ENCODE measurements around the gene CGB3.
"Not testable (repeated sequence)": the region's sequence is repeated elsewhere in the genome, so short reads cannot be mapped to it uniquely, and the experiment has no call there.

Gene CGB3

DNA sequence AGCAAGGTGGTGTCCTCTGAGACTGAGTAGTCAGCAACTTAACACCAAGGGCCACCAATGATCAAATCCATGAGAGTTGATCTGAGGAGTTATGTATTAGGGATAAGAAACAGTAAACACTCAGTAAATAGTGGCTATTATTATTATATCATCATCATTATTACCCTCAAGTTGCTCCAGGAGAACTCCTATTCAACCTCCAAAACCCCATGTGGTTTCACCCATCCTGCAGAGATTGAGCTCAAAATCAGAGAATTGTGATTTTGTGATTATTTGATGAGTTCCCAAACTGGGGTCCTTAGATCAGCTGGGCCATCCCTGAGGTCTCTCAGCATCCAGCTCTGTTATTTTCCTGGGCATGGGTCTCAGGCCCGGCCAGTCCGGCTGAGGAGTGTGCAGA lies 36.9 kb upstream of the CGB3 start:
- Histone ChIP-seq H3K27ac (ENCODE audit: poor library complexity, severe bottlenecking) (no peak overlapping the region), H3K4me1 (ENCODE audit: insufficient read depth, poor library complexity, severe bottlenecking) (peaks cover 7% of the 10 kb centered on the region), H3K36me3 (ENCODE audit: low read depth) (no peaks in the 10 kb centered on the region), H3K27me3 (ENCODE audit: insufficient read depth, poor library complexity, severe bottlenecking) (no peaks in the 10 kb centered on the region), H3K9me3 (ENCODE audit: severe bottlenecking) (no peaks in the 10 kb centered on the region), H3K4me3 (ENCODE audit: severe bottlenecking) (no peak overlapping the region)
- no peak for TF ChIP-seq CTCF (IDR thresholded peaks at IDR 0.05; ENCODE audit: poor library complexity, severe bottlenecking)
- no peak for ATAC-seq (ENCODE audit: low read depth)
- no peak for DNase-seq (ENCODE audit: low spot score)

- DNase-seq (ENCODE audit: low spot score), result no peak
- TF ChIP-seq CTCF (IDR thresholded peaks at IDR 0.05; ENCODE audit: poor library complexity, severe bottlenecking), result no peak
- no peak for ATAC-seq (ENCODE audit: low read depth)
- no peaks in the 10 kb centered on the region for H3K9me3 ChIP-seq (ENCODE audit: severe bottlenecking)
- peaks cover 7% of the 10 kb centered on the region for H3K4me1 ChIP-seq (ENCODE audit: insufficient read depth, poor library complexity, severe bottlenecking)
- H3K36me3 ChIP-seq (ENCODE audit: low read depth), result no peaks in the 10 kb centered on the region
- H3K27me3 ChIP-seq (ENCODE audit: insufficient read depth, poor library complexity, severe bottlenecking), result no peaks in the 10 kb centered on the region
- no peak overlapping the region for H3K27ac ChIP-seq (ENCODE audit: poor library complexity, severe bottlenecking)
- no peak overlapping the region for H3K4me3 ChIP-seq (ENCODE audit: severe bottlenecking)
Observed at GRCh38 chr19:49059053-49059452, 34.9 kb upstream of the CGB3 start.

DNA sequence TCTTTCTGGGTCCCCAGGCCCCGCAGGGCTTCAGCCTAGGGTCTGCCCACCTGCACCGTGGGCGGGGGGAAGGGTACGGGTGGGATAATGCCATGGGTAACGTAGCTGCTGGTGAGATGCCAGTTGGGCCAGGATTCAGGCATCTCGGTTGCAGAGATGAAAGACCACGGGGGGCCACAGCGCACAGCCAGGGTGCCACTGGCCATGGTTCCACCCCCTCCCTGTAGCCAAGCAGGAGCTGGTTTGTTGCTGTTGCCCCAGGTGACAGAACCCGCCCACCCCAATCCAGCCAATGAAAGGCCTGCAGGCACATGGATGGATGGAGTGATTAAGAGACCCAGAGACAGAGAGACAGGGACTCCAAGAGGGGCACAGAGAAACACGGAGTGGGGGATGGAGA lies 34.4 kb upstream of the CGB3 start:
- Histone ChIP-seq H3K4me3 (ENCODE audit: severe bottlenecking) (no peak overlapping the region), H3K36me3 (ENCODE audit: low read depth) (no peaks in the 10 kb centered on the region), H3K27ac (ENCODE audit: poor library complexity, severe bottlenecking) (no peak overlapping the region), H3K4me1 (ENCODE audit: insufficient read depth, poor library complexity, severe bottlenecking) (peaks cover 3% of the 10 kb centered on the region), H3K27me3 (ENCODE audit: insufficient read depth, poor library complexity, severe bottlenecking) (no peaks in the 10 kb centered on the region), H3K9me3 (ENCODE audit: severe bottlenecking) (no peaks in the 10 kb centered on the region)
- no peak for ATAC-seq (ENCODE audit: low read depth)
- no peak for TF ChIP-seq CTCF (IDR thresholded peaks at IDR 0.05; ENCODE audit: poor library complexity, severe bottlenecking)
- DNase-seq (ENCODE audit: low spot score), result no peak

DNA sequence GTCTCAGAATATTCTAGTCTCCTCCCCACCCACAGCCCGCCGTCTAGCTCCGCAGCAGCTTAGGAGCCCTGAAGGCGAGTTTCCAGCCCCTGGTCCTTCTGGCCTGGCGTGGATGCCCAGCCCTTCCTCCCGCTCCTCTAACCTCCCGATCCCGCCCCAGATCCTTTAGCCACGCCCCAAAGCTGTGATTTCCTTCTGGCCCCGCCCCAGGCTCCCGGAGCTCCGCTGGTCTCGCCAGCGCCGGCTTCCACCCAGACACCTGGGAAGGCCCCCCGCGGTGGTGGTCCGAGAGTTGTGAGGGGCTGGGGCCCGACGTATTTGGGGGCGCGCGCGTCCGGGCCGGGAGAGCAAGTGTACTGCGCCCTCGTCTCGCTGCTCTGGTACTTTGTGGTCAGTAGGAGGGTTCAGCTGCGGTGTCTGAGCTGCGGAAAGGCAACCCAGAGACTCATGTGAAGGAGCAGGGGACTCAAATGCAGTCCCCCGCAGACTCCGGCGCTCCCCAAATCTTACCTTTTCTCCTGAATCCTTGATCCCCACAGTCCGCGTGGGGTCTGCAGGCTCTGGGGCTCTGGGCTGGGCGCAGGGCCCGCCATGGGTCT lies 33.6 kb upstream of the CGB3 start, which contains the start of gene CGB7:
Gene CGB7 (minus strand): TSS at position 114 of the 599 bp plus-strand sequence. CDS start 2,374 bp downstream, outside the sequence.
- H3K36me3 ChIP-seq (ENCODE audit: low read depth), result no peaks in the 10 kb centered on the region
- peak; percentile 71 for ATAC-seq (ENCODE audit: low read depth)
- DNase-seq (ENCODE audit: low spot score), result no peak
- H3K27ac ChIP-seq (ENCODE audit: poor library complexity, severe bottlenecking), result peak within 1 kb of the TSS; percentile 59
- H3K4me3 ChIP-seq (ENCODE audit: severe bottlenecking), result peak within 1 kb of the TSS; percentile 45
- no peak for TF ChIP-seq CTCF (IDR thresholded peaks at IDR 0.05; ENCODE audit: poor library complexity, severe bottlenecking)
- H3K9me3 ChIP-seq (ENCODE audit: severe bottlenecking), result no peaks in the 10 kb centered on the region
- no peaks in the 10 kb centered on the region for H3K4me1 ChIP-seq (ENCODE audit: insufficient read depth, poor library complexity, severe bottlenecking)
- no peaks in the 10 kb centered on the region for H3K27me3 ChIP-seq (ENCODE audit: insufficient read depth, poor library complexity, severe bottlenecking)

- H3K27me3 ChIP-seq (ENCODE audit: insufficient read depth, poor library complexity, severe bottlenecking); H3K4me1 ChIP-seq (ENCODE audit: insufficient read depth, poor library complexity, severe bottlenecking); H3K9me3 ChIP-seq (ENCODE audit: severe bottlenecking); DNase-seq (ENCODE audit: low spot score); H3K36me3 ChIP-seq (ENCODE audit: low read depth): not testable (repeated sequence)
- H3K4me3 ChIP-seq (ENCODE audit: severe bottlenecking), result peak overlapping the region; percentile 45
- H3K27ac ChIP-seq (ENCODE audit: poor library complexity, severe bottlenecking), result peak overlapping the region; percentile 59
- ATAC-seq (ENCODE audit: low read depth), result peak; percentile 17
Observed at GRCh38 chr19:49056902-49057596, 32.9 kb upstream of the CGB3 start.

All from RWPE2 (cell line).